ELF-1 (cell line): ENCODE results near the gene METTL24.
A peak's percentile ranks its signal among the peaks of the same experiment; 100 is the strongest.

Experiments
- DNase-seq: peaks from one replicate; pipeline ENCODE4 v3.0.0-alpha.2; 2016; ENCODE audit warnings: low read depth, low spot score

METTL24 gene, protein sequence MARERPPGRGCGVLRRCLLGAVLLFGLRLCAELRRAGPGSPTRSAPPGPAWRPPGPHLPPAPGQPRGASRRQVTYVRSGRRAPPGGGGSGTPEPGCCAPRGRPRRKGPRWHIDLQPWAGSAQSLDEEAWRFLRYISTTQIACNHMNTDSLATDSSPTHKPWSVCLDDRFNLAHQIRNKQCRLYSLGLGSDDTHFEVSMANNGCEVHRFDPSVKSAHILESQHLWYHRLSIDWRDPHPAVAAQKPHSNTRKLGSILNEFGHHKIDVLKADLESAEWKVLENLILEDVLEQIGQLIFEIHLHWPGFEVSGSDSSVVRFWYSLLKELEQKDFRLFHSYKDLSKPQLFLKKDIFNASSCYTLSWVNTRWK

GRCh38 chr6:110357664-110358552 lies at the start of gene METTL24:
Gene METTL24, minus strand, starts transcription at chr6:110358349. Its CDS starts 77 bp downstream, at chr6:110358272.
- peak; percentile 46 for DNase-seq

DNA sequence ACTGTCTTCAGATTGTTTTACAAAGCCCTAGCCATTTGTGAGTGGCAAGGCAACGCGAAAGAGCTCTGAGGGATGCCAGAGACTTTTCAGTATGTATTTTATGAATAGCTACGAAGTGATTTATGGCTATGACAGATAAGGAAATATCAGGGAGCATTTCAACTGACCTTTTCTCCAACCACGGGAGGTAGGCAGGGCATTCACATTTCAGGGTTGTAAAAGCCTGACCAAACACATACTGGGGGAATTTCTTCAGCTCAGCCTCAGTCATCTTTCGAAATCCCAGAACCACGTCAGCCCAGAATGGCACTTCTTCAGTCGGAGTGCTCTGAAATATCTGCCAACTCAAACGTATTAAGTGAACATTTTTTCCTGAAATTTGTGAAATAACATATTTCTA lies 46.5 kb upstream of the METTL24 start:
- no peak for DNase-seq

- DNase-seq = no peak
Observed at GRCh38 chr6:110401585-110402176, 43.5 kb upstream of the METTL24 start.

DNA sequence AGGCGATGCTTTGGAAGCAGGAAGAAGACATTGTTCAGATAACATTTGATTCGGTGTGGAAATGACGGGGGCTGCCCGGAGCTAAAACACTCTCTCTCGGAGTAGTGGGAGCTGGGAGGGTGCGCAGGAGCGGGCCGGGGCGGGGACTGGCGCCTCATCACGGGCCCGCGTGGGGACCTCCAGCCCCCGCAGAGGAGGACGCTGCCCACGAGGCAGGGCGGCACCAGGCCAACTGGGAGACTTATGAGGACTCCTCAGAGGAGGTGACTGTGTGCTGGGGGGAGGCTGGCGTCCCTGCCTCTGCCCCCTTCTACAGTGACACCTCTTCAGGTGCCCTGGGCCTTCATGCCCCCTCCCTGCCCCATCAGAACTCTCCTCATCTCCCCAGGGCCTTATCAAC lies 42.1 kb upstream of the METTL24 start:
- no peak for DNase-seq

GRCh38 chr6:110399219-110400071 lies 41.3 kb upstream of the METTL24 start:
- DNase-seq = peak; percentile 37

DNA sequence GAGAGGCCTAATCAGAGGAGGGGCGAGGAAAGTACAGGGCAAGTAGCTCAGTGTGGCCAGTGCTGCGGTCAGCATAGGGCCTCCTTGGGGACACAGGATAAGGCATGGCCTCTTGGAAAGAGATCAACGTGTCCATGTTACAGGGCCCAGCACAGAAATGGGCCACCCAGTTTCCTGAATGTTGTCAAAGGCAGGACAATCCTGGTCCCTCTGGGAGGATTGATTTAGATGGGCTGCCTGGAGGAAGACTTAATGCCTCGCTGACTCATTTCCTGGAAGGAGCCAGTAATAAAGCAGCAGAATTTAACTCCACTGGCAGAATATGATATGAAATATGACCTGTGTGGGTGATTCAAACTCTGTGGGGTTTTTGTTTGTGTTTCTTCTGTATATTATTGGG lies 40.6 kb upstream of the METTL24 start:
- DNase-seq = no peak

- DNase-seq = no peak
Observed at GRCh38 chr6:110395221-110395620, 37.1 kb upstream of the METTL24 start.

- DNase-seq = no peak
Observed at GRCh38 chr6:110394409-110394808, 36.3 kb upstream of the METTL24 start.

GRCh38 chr6:110392727-110393126 lies 34.6 kb upstream of the METTL24 start:
- DNase-seq = peak; percentile 40

DNA sequence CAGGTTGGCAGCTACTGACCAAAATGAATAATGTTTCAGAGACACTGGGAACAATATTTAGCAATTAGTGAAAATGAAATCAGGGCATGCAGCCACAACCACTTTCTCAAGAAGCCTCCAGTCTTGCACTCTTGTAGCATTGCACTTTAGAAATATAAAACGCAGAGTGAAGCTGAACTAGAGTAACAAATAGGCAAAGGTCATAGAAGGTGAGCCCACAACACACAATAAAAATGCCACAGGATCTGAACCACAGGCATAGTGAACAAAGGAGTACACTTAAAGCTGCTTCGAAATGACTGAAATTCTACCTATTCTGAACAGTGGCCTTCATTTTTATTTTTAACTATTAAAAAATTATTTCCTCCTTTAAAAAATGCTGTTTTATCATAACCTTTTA lies 32.3 kb upstream of the METTL24 start:
- DNase-seq = no peak

- no peak for DNase-seq
Observed at GRCh38 chr6:110389689-110390382, 31.7 kb upstream of the METTL24 start.

DNA sequence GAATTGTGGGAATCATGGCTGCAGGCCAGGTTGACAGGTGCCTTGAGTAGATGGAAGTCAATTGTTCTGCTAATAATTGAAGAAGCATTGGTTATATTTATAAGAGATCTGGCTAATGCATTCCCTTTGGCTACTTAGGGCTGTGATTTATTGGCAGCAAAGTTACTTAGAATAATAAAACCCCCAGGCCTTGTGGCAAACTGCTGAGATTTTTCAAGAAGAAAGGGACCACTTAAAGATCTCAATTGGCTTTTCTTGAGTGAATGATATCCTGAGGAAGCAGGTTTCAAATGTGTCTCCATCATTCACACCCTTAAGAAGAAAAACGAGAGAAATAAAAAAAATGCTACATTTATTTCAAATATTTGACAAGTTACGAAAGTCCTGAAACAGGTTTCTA lies 29.8 kb upstream of the METTL24 start:
- no peak for DNase-seq

- DNase-seq = no peak
Observed at GRCh38 chr6:110385458-110385863, 27.3 kb upstream of the METTL24 start.

GRCh38 chr6:110378552-110378951 lies 20.4 kb upstream of the METTL24 start:
- DNase-seq = peak; percentile 84

GRCh38 chr6:110369066-110369465 lies 10.9 kb upstream of the METTL24 start:
- DNase-seq = no peak

DNA sequence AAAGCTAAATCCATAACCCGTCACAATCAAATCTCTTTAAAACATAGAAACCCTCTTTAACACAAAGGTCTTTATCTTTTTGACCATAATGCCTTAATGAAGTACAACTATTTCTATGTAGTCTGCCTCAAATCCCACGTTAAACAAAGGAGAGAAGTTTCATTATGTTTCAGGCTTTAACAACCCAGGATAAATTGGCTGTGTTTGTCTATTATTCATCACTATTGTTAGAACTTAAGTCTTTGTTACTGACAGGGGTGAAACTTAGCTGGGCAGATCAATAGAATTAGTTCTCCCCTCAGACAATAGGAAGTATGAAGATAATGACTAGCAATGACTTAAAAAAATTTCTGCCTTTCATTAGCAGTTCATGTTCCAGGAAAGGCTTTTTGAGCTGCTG lies 10.1 kb upstream of the METTL24 start:
- no peak for DNase-seq

DNA sequence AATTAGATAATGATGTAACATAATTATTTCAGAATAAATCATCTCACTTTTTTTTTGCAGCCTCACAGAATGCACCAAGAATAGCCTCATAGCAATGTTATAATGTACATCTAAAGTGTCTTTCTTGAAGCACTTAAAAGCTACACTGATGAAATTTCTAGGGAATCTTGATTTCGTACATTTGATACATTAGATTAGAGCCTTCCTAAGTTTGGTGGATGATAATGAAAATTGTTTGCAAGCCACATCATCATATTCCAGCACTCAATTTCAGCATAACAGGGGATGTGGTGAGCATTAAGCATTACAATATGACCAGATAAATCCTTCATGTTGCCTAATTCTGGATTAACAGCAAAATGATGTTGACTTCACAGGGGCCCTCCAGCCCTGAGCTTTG lies 9.7 kb upstream of the METTL24 start:
- no peak for DNase-seq

DNA sequence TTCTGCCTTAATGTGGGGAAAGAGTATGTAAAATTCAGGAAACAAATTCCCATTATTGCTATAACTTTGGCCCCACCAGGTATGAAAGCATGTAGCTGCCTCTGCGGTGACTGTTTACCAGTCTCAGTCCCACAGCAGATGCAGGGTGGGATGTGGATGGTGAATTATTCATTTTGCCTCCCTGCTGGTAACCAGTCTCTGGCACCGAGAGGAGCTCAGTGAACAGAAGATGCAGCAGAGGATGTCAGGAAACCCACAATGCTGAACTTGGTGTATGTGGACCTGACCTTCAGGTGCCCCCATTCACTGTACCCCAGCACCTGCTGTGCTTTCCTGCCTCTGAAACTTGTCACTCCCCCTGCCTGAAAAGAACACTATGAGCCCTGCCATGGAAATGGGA lies 8.8 kb upstream of the METTL24 start:
- DNase-seq = no peak

- DNase-seq = no peak
Observed at GRCh38 chr6:110366256-110366655, 8.1 kb upstream of the METTL24 start.

DNA sequence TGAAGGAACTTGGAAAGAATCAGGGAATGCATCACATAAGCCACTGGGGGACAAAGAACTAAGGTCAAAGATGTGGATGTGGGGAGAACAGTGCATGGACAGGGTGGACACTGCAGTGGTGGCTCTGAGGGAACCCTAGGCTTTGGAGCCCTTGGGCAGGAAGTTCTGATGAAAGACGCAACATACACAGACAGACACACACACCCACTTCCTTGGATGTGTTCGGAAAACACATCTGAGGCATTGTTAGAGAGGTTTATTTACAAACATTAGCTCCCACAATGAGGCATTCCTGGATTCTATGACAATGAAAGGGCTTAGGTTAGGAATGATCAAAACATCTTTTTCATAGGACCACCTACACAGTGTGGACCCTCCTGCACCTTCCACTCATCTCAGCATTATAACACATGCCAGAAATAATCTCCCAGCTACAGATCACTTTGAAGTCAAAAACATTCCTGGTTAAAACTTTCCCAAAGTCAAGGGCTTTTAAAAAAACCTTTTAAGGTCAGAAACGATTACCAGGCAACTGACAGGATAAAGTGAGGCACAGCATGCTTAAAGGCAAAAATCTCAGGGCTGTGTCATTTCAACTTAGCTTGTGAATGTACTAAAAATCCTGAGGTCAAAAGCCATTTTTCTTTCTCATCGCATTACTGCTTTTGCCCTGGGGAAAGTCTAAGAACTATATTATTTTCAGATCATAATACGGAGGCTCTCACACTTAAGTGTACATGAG lies 6.4 kb upstream of the METTL24 start:
- no peak for DNase-seq
